Neuronal stem cell (in vitro differentiated cells): ENCODE results near the gene ASS1.

Source experiments
- DNase-seq: peaks from one replicate; pipeline ENCODE4 v3.0.0-alpha.2; 2013; ENCODE audit warnings: low spot score
- H2AFZ ChIP-seq: one replicate; pipeline ENCODE4 v1.6.1; 2013; ENCODE audit warnings: mild to moderate bottlenecking, low read length, inconsistent platforms
- H2AK5ac ChIP-seq: 2 replicates; pipeline ENCODE4 v1.6.1; 2013; ENCODE audit warnings: low read depth, mild to moderate bottlenecking, inconsistent platforms, low read length, moderate library complexity, mixed read lengths
- H2BK120ac ChIP-seq: 2 replicates; pipeline ENCODE4 v1.6.1; 2013; ENCODE audit warnings: low read depth, mild to moderate bottlenecking, inconsistent platforms, low read length, moderate library complexity, mixed read lengths
- H2BK12ac ChIP-seq: one replicate; pipeline ENCODE4 v1.6.1; 2013; ENCODE audit warnings: low read length, inconsistent platforms
- H2BK15ac ChIP-seq: 2 replicates; pipeline ENCODE4 v1.6.1; 2013; ENCODE audit warnings: mild to moderate bottlenecking, low read length, inconsistent platforms, mixed read lengths
- H2BK5ac ChIP-seq: one replicate; pipeline ENCODE4 v1.6.1; 2013; ENCODE audit warnings: inconsistent platforms, mild to moderate bottlenecking, low read length, moderate library complexity
- H3K14ac ChIP-seq: one replicate; pipeline ENCODE4 v1.6.1; 2013; ENCODE audit warnings: low read length, inconsistent platforms
- H3K18ac ChIP-seq: 2 replicates; pipeline ENCODE4 v1.6.1; 2013; ENCODE audit warnings: low read length, inconsistent platforms
- H3K23ac ChIP-seq: 2 replicates; pipeline ENCODE4 v1.6.1; 2013; ENCODE audit warnings: low read depth, mild to moderate bottlenecking, mixed read lengths, low read length, inconsistent platforms; ENCODE audit not compliant: poor library complexity
- H3K27ac ChIP-seq: replicated peaks from 3 replicates; pipeline ENCODE4 v1.5.1; 2013; ENCODE audit warnings: low read length, inconsistent platforms
- H3K27me3 ChIP-seq, 3 experiments: 2 replicates each; pipeline ENCODE4 v1.6.1; 2013; ENCODE audit warnings: low read length in 3 of 3, mild to moderate bottlenecking in 2 of 3, inconsistent platforms in 1 of 3, low read depth in 1 of 3, mixed read lengths in 1 of 3, moderate library complexity in 1 of 3; ENCODE audit not compliant: control insufficient read depth in 3 of 3, insufficient read depth in 3 of 3
- H3K36me3 ChIP-seq, 2 donors: replicated peaks in 1 of 2; 2 replicates each; pipeline ENCODE4 v1.6.1; 2013; ENCODE audit warnings: low read length in 2 of 2; ENCODE audit not compliant: control insufficient read depth in 2 of 2, insufficient read depth in 2 of 2
- H3K4ac ChIP-seq: 2 replicates; pipeline ENCODE4 v1.6.1; 2013; ENCODE audit warnings: inconsistent platforms, mild to moderate bottlenecking, low read length, moderate library complexity
- H3K4me1 ChIP-seq, 2 donors: 1 replicate in 1 of 2; 2 replicates in 1 of 2; pipeline ENCODE4 v1.6.1; 2013; ENCODE audit warnings: low read length in 2 of 2, low read depth in 1 of 2; ENCODE audit not compliant: control insufficient read depth in 2 of 2, insufficient read depth in 1 of 2
- H3K4me2 ChIP-seq: one replicate; pipeline ENCODE4 v1.6.1; 2013; ENCODE audit warnings: mild to moderate bottlenecking, low read length, inconsistent platforms; ENCODE audit not compliant: insufficient read depth, poor library complexity, severe bottlenecking
- H3K4me3 ChIP-seq, 2 donors: 2 replicates each; pipeline ENCODE4 v1.5.1; 2013; ENCODE audit warnings: low read length in 2 of 2, mild to moderate bottlenecking in 2 of 2, inconsistent platforms in 1 of 2, moderate library complexity in 1 of 2
- H3K79me1 ChIP-seq: one replicate; pipeline ENCODE4 v1.6.1; 2013; ENCODE audit warnings: low read depth, mild to moderate bottlenecking, inconsistent platforms, low read length, moderate library complexity
- H3K9ac ChIP-seq: one replicate; pipeline ENCODE4 v1.6.1; 2013; ENCODE audit warnings: mild to moderate bottlenecking, low read depth, low read length, inconsistent platforms; ENCODE audit not compliant: poor library complexity
- H3K9me3 ChIP-seq, 2 donors: replicated peaks in 1 of 2; 2 replicates each; pipeline versions ENCODE3 to v1.6.1; 2013; ENCODE audit warnings: low read length in 2 of 2, mild to moderate bottlenecking in 2 of 2, inconsistent platforms in 1 of 2, low read depth in 1 of 2, mixed read lengths in 1 of 2, moderate library complexity in 1 of 2; ENCODE audit not compliant: control insufficient read depth in 2 of 2, insufficient read depth in 1 of 2
- H4K8ac ChIP-seq: one replicate; pipeline ENCODE4 v1.6.1; 2013; ENCODE audit warnings: low read depth, mild to moderate bottlenecking, inconsistent platforms, low read length, moderate library complexity
- H4K91ac ChIP-seq: one replicate; pipeline ENCODE4 v1.6.1; 2013; ENCODE audit warnings: low read length, low read depth, mild to moderate bottlenecking, inconsistent platforms; ENCODE audit not compliant: poor library complexity
- WGBS, 2 donors: extraction: QIAGEN DNeasy Blood & Tissue Kit; methylation state at CpG; one replicate each; pipeline ENCODE4 v1.1.7; 2013; ENCODE audit warnings: missing lambda C conversion rate in 2 of 2, mixed read lengths in 1 of 2; ENCODE audit not compliant: insufficient read length in 2 of 2, insufficient replicate concordance in 1 of 2; ENCODE audit errors: extremely low coverage in 2 of 2; 5-methylcytosine and 5-hydroxymethylcytosine counted together

Gene ASS1

DNA sequence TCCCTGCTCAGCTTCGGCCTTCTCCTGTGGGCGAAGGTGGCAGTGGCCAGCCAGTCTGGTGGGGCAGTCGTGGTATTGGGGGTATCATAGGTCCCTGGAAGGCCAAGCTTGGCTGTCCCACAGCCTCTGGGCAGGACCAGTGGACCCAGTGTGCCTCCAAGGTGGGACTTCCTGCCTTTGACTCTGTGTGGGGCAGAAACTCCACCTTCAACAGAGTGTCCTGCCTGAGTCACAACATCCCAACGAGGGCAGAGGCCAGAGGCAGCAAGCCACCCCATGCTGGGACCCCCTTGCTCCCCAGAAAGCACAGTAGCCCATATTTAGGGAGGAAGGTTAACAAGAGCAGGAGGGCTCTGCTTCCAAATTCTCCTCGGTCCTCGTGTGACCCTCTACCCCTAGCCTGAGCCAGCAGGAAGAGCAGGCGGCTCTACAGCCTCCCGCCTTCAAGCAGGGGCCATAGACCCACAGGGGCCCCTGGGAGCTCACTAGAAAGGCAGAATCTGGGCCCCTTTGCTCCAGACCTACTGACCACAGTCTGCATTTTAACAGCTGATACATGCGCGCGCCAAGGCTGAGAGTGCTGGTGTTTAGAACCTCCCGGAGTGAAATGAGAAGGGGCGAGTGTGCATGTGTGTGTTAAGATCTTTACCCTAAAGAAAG is 83.0 kb downstream of the ASS1 start:
- Histone ChIP-seq H4K8ac (no peak overlapping the region), H3K4ac (no peak overlapping the region), H3K23ac (no peak overlapping the region), H3K4me2 (no peak overlapping the region), H2BK15ac (peak overlapping the region; percentile 70), H2BK5ac (no peak overlapping the region), H3K9ac (no peak overlapping the region), H3K4me1 (peaks cover 7 to 22% of the 10 kb centered on the region in 2 donors), H3K4me3 (no peak overlapping the region), H2AFZ (no peak overlapping the region), H3K27ac (no peak overlapping the region), H2BK12ac (no peak overlapping the region), H3K9me3 (no peaks in the 10 kb centered on the region), H3K79me1 (no peaks in the 10 kb centered on the region), H3K18ac (peak overlapping the region; percentile 18), H4K91ac (no peak overlapping the region), H3K36me3 (no peaks in the 10 kb centered on the region), H3K27me3 (peaks cover 0 to 10% (median 0%) of the 10 kb centered on the region in 3 experiments), H2BK120ac (no peak overlapping the region), H3K14ac (no peak overlapping the region), H2AK5ac (peak overlapping the region; percentile 82)
- WGBS, 2 donors: no CpG with 5 or more reads among the region's 13 CpGs
- no peak for DNase-seq

DNA sequence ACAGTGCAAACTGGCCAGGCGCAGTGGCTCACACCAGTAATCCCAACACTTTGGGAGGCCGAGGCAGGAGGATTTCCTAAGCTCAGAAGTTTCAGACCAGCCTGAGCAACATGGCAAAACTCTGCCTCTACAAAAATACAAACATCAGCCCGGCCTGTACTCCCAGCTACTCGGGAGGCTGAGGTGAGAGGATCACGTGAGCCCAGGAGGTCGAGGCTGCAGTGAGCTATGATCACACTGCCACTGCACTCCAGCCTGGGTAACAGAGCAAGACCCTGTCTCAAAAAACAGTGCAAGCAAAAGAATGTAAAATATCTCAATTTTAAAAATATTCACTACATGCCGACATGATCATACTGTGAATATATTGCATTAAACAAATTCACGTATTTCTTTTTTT is 83.9 kb downstream of the ASS1 start:
- Histone ChIP-seq H3K23ac (no peak overlapping the region), H3K14ac (no peak overlapping the region), H2BK5ac (no peak overlapping the region), H4K91ac (no peak overlapping the region), H3K4me3 (no peak overlapping the region), H2BK120ac (no peak overlapping the region), H3K4me1 (peaks cover 7 to 18% of the 10 kb centered on the region in 2 donors), H2BK15ac (no peak overlapping the region), H3K79me1 (no peaks in the 10 kb centered on the region), H3K4me2 (no peak overlapping the region), H3K9ac (no peak overlapping the region), H2AFZ (no peak overlapping the region), H3K18ac (peak overlapping the region; percentile 27), H3K36me3 (no peaks in the 10 kb centered on the region), H3K9me3 (no peaks in the 10 kb centered on the region), H4K8ac (no peak overlapping the region), H2BK12ac (peak overlapping the region; percentile 30), H3K27me3 (peaks cover 0 to 10% (median 0%) of the 10 kb centered on the region in 3 experiments), H2AK5ac (no peak overlapping the region), H3K27ac (no peak overlapping the region), H3K4ac (no peak overlapping the region)
- no peak for DNase-seq
- WGBS, 2 donors: 100% methylated on average over 2 of the region's 8 CpGs; no CpG with 5 or more reads in 1 of the 2 donors

GRCh38 chr9:130530938-130531337 is 86.2 kb downstream of the ASS1 start:
- Histone ChIP-seq H3K36me3 (no peaks in the 10 kb centered on the region), H3K4me2 (no peak overlapping the region), H2AFZ (no peak overlapping the region), H3K4ac (no peak overlapping the region), H4K8ac (no peak overlapping the region), H3K27ac (no peak overlapping the region), H3K4me3 (no peak overlapping the region), H4K91ac (no peak overlapping the region), H3K14ac (no peak overlapping the region), H2BK120ac (no peak overlapping the region), H2BK5ac (no peak overlapping the region), H3K4me1 (peaks cover 9 to 16% of the 10 kb centered on the region in 2 donors), H2BK12ac (no peak overlapping the region), H3K9me3 (no peaks in the 10 kb centered on the region), H3K23ac (no peak overlapping the region), H2AK5ac (no peak overlapping the region), H2BK15ac (no peak overlapping the region), H3K9ac (no peak overlapping the region), H3K79me1 (no peaks in the 10 kb centered on the region), H3K27me3 (peaks cover 0 to 21% (median 0%) of the 10 kb centered on the region in 3 experiments), H3K18ac (no peak overlapping the region)
- no peak for DNase-seq
- no CpG with 5 or more reads among the region's 9 CpGs for WGBS, 2 donors

DNA sequence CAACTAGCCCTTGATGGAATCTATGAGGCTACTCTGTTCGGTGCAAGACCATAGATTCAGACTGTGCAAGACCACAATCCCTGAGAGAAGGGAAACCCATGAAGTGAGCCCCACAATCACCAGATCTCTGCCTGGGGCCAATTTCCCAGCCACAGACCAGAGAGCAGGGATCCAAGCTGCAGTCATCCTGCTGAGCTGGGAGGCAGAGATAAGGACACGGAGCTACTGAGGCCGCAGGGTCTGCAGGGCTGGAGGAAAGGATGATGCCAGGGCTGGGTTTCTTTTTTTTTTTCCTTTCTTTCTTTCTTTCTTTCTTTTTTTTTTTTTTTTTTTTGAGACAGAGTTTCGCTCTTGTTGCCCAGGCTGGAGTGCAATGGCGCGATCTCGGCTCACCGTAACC is 86.9 kb downstream of the ASS1 start:
- Histone ChIP-seq H3K4ac (no peak overlapping the region), H3K14ac (peak overlapping the region; percentile 86), H3K18ac (peak overlapping the region; percentile 81), H2BK15ac (no peak overlapping the region), H3K9ac (no peak overlapping the region), H3K79me1 (no peaks in the 10 kb centered on the region), H3K4me1 (peaks cover 11 to 18% of the 10 kb centered on the region in 2 donors), H2AFZ (no peak overlapping the region), H3K27me3 (peaks cover 0 to 26% (median 2%) of the 10 kb centered on the region in 3 experiments), H2BK12ac (peak overlapping the region; percentile 51), H3K4me2 (no peak overlapping the region), H3K36me3 (no peaks in the 10 kb centered on the region), H2BK120ac (no peak overlapping the region), H3K23ac (no peak overlapping the region), H2AK5ac (peak overlapping the region; percentile 56), H2BK5ac (no peak overlapping the region), H4K91ac (no peak overlapping the region), H4K8ac (no peak overlapping the region), H3K4me3 (no peak overlapping the region), H3K27ac (no peak overlapping the region), H3K9me3 (no peaks in the 10 kb centered on the region)
- no CpG with 5 or more reads among the region's 8 CpGs for WGBS, 2 donors
- no peak for DNase-seq
